HepG2 (cell line): Measurements from ENCODE around the gene KPNA3. TPM values are rescaled to one million over a fixed set of nuclear protein-coding genes. Genes with fewer than 3 reads are reported as not detected.

ENCODE experiments used
- AGO1 ChIP-seq: fragments of 200-400 bp; formaldehyde crosslinking; IDR thresholded peaks from 2 replicates; pipeline ENCODE4 v1.6.1; 2017; ENCODE audit warnings: mild to moderate bottlenecking, low read depth, low read length, moderate library complexity; ENCODE audit not compliant: poor library complexity, severe bottlenecking
- KLF6 ChIP-seq: IDR thresholded peaks from 2 replicates; pipeline ENCODE4 v1.8.0; 2016; ENCODE audit warnings: missing biosample characterization, missing genetic modification reagents
- MED1 ChIP-seq: sonication (generic); formaldehyde crosslinking; IDR thresholded peaks from 2 replicates; pipeline ENCODE4 v1.4.0; 2020; ENCODE audit warnings: missing genetic modification reagents
- MLLT10 ChIP-seq: sonication (generic); formaldehyde crosslinking; IDR thresholded peaks from 2 replicates; pipeline ENCODE4 v1.4.0; 2020; ENCODE audit warnings: missing genetic modification reagents
- NR2C2 ChIP-seq: sonication (generic); formaldehyde crosslinking; IDR thresholded peaks from 2 replicates; pipeline ENCODE4 v1.4.0; 2020; ENCODE audit warnings: missing genetic modification reagents, mild to moderate bottlenecking, moderate library complexity, borderline replicate concordance
- SMAD3 ChIP-seq: sonication (generic); formaldehyde crosslinking; IDR thresholded peaks from 2 replicates; pipeline ENCODE4 v1.4.0; 2020; ENCODE audit warnings: missing genetic modification reagents
- SPEN ChIP-seq: sonication (generic); formaldehyde crosslinking; IDR thresholded peaks from 2 replicates; pipeline ENCODE4 v1.5.1; 2020; ENCODE audit warnings: low read depth, mild to moderate bottlenecking, missing genetic modification reagents
- U2AF2 ChIP-seq: fragments of 200-400 bp; formaldehyde crosslinking; IDR thresholded peaks from 2 replicates; pipeline ENCODE4 v1.6.1; 2017; ENCODE audit warnings: low read depth, mild to moderate bottlenecking, low read length
- ZBTB8A ChIP-seq: sonication (generic); formaldehyde crosslinking; IDR thresholded peaks from 2 replicates; pipeline ENCODE4 v1.4.0; 2020; ENCODE audit warnings: mild to moderate bottlenecking, low read depth, missing genetic modification reagents, borderline replicate concordance
- ZFP41 ChIP-seq: sonication (generic); formaldehyde crosslinking; IDR thresholded peaks from 2 replicates; pipeline ENCODE4 v1.4.0; 2020; ENCODE audit warnings: mild to moderate bottlenecking, missing genetic modification reagents, borderline replicate concordance
- polyA plus RNA-seq, 8 experiments: library from polyadenylated mRNA; depleted of rRNA in 3 of 8; stranded (reverse) in 7 of 8; unstranded in 1 of 8; fragments of >200 nt; fragmentation: Illumina TruSeq in 4 of 8; extraction: Trizol in 4 of 8; gene quantifications; 2 replicates each; pipeline versions ENCODE4 v1.2.1 to v1.2.3, GENCODE V29; 2011 to 2016; ENCODE audit warnings: low read depth in 4 of 8, missing spikeins in 1 of 8, mixed read lengths in 1 of 8; ENCODE audit not compliant: insufficient read depth in 1 of 8
- total RNA-seq, 5 experiments: library from RNA; depleted of rRNA; stranded (reverse); fragments of >200 nt; fragmentation: Illumina TruSeq; extraction: Trizol; gene quantifications; 2 replicates each; pipeline ENCODE4 v1.2.3, GENCODE V29; 2016; ENCODE audit warnings: low read depth in 1 of 5
- TF ChIP-seq, protein P1 (sequence below), 2 experiments: IDR thresholded peaks; 2 replicates each; pipeline ENCODE4 v1.6.1; 2011 to 2012; ENCODE audit warnings: low read length in 2 of 2, borderline replicate concordance in 1 of 2, low read depth in 1 of 2, mild to moderate bottlenecking in 1 of 2, moderate library complexity in 1 of 2
- TF ChIP-seq, protein P2 (sequence below): sonication (generic); formaldehyde crosslinking; IDR thresholded peaks from 2 replicates; pipeline ENCODE4 v1.5.0; 2020; ENCODE audit warnings: missing genetic modification reagents, mild to moderate bottlenecking, borderline replicate concordance
- TF ChIP-seq, protein P3 (sequence below): sonication (generic); formaldehyde crosslinking; IDR thresholded peaks from 2 replicates; pipeline ENCODE4 v1.4.0; 2020; ENCODE audit warnings: missing genetic modification reagents
- TF ChIP-seq, protein P4 (sequence below): sonication (generic); formaldehyde crosslinking; IDR thresholded peaks from 2 replicates; pipeline ENCODE4 v1.4.0; 2020; ENCODE audit warnings: low read depth, mild to moderate bottlenecking, missing genetic modification reagents
- TF ChIP-seq, protein P5 (sequence below): sonication (generic); formaldehyde crosslinking; IDR thresholded peaks from 2 replicates; pipeline ENCODE4 v1.4.0; 2020; ENCODE audit warnings: missing genetic modification reagents

The KPNA3 gene
- total and polyA plus RNA-seq, 2 of the 13 experiments (the other 11 are each of a cell fraction or from before 2014, with no cell fraction given) = 13.0 to 28.9 TPM

DNA sequence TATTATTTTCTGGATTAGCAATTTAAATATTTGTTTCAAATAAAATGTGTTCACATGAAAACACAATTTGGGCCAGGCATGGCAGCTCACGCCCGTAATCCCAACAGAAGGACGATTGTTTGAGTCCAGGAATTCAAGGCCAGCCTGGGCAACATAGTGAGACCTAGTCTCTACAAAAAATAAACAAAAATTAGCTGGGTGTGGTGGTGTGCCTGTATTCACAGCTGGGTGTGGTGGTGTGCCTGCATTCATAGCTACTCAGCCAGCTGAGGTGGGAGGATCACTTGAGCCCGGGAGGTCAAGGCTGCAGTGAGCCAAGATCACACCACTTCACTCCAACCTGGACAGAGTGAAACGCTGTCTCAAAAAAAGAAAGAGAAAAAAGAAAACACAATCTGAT lies 46.4 kb downstream of the KPNA3 start (continued):
- TF ChIP-seq, protein P1, sequence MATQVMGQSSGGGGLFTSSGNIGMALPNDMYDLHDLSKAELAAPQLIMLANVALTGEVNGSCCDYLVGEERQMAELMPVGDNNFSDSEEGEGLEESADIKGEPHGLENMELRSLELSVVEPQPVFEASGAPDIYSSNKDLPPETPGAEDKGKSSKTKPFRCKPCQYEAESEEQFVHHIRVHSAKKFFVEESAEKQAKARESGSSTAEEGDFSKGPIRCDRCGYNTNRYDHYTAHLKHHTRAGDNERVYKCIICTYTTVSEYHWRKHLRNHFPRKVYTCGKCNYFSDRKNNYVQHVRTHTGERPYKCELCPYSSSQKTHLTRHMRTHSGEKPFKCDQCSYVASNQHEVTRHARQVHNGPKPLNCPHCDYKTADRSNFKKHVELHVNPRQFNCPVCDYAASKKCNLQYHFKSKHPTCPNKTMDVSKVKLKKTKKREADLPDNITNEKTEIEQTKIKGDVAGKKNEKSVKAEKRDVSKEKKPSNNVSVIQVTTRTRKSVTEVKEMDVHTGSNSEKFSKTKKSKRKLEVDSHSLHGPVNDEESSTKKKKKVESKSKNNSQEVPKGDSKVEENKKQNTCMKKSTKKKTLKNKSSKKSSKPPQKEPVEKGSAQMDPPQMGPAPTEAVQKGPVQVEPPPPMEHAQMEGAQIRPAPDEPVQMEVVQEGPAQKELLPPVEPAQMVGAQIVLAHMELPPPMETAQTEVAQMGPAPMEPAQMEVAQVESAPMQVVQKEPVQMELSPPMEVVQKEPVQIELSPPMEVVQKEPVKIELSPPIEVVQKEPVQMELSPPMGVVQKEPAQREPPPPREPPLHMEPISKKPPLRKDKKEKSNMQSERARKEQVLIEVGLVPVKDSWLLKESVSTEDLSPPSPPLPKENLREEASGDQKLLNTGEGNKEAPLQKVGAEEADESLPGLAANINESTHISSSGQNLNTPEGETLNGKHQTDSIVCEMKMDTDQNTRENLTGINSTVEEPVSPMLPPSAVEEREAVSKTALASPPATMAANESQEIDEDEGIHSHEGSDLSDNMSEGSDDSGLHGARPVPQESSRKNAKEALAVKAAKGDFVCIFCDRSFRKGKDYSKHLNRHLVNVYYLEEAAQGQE (IDR thresholded peaks at IDR 0.05; ENCODE audit: borderline replicate concordance in 1 of 2, low read depth in 1 of 2, low read length in 2 of 2) = no peak
- TF ChIP-seq AGO1 (no peak), SPEN (no peak), NR2C2 (peak; percentile 69), MED1 (peak; percentile 80), MLLT10 (CRISPR knock-in tag) (no peak), ZFP41 (no peak), ZBTB8A (CRISPR knock-in tag) (no peak), U2AF2 (no peak), KLF6 (CRISPR knock-in tag) (0 out of 2 replicates have a peak, but pooled peaks have one; percentile 35), SMAD3 (CRISPR knock-in tag) (no peak)
- TF ChIP-seq, protein P2, sequence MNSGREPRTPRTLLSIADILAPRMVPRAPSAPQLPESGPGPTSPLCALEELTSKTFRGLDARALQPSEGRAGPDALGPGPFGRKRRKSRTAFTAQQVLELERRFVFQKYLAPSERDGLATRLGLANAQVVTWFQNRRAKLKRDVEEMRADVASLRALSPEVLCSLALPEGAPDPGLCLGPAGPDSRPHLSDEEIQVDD (CRISPR knock-in tag) = no peak
- TF ChIP-seq, protein P3, sequence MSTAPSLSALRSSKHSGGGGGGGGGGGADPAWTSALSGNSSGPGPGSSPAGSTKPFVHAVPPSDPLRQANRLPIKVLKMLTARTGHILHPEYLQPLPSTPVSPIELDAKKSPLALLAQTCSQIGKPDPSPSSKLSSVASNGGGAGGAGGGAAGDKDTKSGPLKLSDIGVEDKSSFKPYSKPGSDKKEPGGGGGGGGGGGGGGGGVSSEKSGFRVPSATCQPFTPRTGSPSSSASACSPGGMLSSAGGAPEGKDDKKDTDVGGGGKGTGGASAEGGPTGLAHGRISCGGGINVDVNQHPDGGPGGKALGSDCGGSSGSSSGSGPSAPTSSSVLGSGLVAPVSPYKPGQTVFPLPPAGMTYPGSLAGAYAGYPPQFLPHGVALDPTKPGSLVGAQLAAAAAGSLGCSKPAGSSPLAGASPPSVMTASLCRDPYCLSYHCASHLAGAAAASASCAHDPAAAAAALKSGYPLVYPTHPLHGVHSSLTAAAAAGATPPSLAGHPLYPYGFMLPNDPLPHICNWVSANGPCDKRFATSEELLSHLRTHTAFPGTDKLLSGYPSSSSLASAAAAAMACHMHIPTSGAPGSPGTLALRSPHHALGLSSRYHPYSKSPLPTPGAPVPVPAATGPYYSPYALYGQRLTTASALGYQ = peak; percentile 76; the same call in 1 of the 2 replicates
- TF ChIP-seq, protein P4, sequence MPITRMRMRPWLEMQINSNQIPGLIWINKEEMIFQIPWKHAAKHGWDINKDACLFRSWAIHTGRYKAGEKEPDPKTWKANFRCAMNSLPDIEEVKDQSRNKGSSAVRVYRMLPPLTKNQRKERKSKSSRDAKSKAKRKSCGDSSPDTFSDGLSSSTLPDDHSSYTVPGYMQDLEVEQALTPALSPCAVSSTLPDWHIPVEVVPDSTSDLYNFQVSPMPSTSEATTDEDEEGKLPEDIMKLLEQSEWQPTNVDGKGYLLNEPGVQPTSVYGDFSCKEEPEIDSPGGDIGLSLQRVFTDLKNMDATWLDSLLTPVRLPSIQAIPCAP (CRISPR knock-in tag) = no peak
- TF ChIP-seq, protein P5, sequence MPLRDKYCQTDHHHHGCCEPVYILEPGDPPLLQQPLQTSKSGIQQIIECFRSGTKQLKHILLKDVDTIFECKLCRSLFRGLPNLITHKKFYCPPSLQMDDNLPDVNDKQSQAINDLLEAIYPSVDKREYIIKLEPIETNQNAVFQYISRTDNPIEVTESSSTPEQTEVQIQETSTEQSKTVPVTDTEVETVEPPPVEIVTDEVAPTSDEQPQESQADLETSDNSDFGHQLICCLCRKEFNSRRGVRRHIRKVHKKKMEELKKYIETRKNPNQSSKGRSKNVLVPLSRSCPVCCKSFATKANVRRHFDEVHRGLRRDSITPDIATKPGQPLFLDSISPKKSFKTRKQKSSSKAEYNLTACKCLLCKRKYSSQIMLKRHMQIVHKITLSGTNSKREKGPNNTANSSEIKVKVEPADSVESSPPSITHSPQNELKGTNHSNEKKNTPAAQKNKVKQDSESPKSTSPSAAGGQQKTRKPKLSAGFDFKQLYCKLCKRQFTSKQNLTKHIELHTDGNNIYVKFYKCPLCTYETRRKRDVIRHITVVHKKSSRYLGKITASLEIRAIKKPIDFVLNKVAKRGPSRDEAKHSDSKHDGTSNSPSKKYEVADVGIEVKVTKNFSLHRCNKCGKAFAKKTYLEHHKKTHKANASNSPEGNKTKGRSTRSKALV (CRISPR knock-in tag) = no peak
